KMS-11 (cell line): ENCODE data around the gene TESMIN.

ENCODE experiments used
- H2AFZ ChIP-seq: fragments of 200-600 bp; sonication (generic); 2 replicates; pipeline ENCODE4 v1.6.1; 2016; ENCODE audit warnings: antibody characterized with exemption, mixed run types, low read depth
- H3K27ac ChIP-seq: fragments of 200-600 bp; sonication (generic); 2 replicates; pipeline ENCODE4 v1.6.1; 2016; ENCODE audit warnings: mild to moderate bottlenecking, mixed run types
- H3K27me3 ChIP-seq: fragments of 200-600 bp; sonication (generic); 2 replicates; pipeline ENCODE4 v1.6.1; 2017; ENCODE audit warnings: mild to moderate bottlenecking, low read depth, mixed run types, moderate library complexity; ENCODE audit not compliant: insufficient read depth
- H3K36me3 ChIP-seq: fragments of 200-600 bp; sonication (generic); 2 replicates; pipeline ENCODE4 v1.6.1; 2017; ENCODE audit warnings: mild to moderate bottlenecking, mixed run types; ENCODE audit not compliant: insufficient read depth
- H3K4me1 ChIP-seq: fragments of 200-600 bp; sonication (generic); 2 replicates; pipeline ENCODE4 v1.6.1; 2016; ENCODE audit warnings: mild to moderate bottlenecking, low read depth, mixed run types; ENCODE audit not compliant: poor library complexity, severe bottlenecking
- H3K4me2 ChIP-seq: fragments of 200-600 bp; sonication (generic); 2 replicates; pipeline ENCODE4 v1.7.0; 2016; ENCODE audit warnings: mild to moderate bottlenecking, mixed run types
- H3K4me3 ChIP-seq: fragments of 200-600 bp; sonication (generic); IDR thresholded peaks from 2 replicates; pipeline ENCODE4 v1.6.1; 2017; ENCODE audit warnings: low read depth, low read length, mixed read lengths; ENCODE audit not compliant: insufficient read depth
- H3K79me2 ChIP-seq: fragments of 200-600 bp; sonication (generic); 2 replicates; pipeline ENCODE4 v1.6.1; 2016; ENCODE audit warnings: low read depth, mixed run types; ENCODE audit not compliant: insufficient read depth
- H3K9ac ChIP-seq: fragments of 200-600 bp; sonication (generic); 2 replicates; pipeline ENCODE4 v1.6.1; 2016; ENCODE audit warnings: mild to moderate bottlenecking, mixed run types
- H4K20me1 ChIP-seq: fragments of 200-600 bp; sonication (generic); 2 replicates; pipeline ENCODE4 v1.6.1; 2016; ENCODE audit warnings: mild to moderate bottlenecking, mixed run types; ENCODE audit not compliant: insufficient read depth
- CTCF ChIP-seq: fragments of 200-600 bp; sonication (generic); conservative IDR thresholded peaks from 2 replicates; pipeline ENCODE4 v1.6.1; 2017; ENCODE audit warnings: low read depth, mild to moderate bottlenecking, antibody characterized with exemption, low read length, moderate library complexity, mixed read lengths

The TESMIN gene

GRCh38 chr11:68751331-68751856 lies at the start of gene TESMIN:
TESMIN (minus strand) TSS chr11:68751520; CDS start chr11:68750660, 860 bp downstream.
- H3K4me3 ChIP-seq = no peak within 1 kb of the TSS
- peak within 1 kb of the TSS; percentile 36; the same call in 1 of the 2 replicates for H3K27ac ChIP-seq
- TF ChIP-seq CTCF = no peak
- no peaks in the 10 kb centered on the region for H3K79me2 ChIP-seq
- H3K4me2 ChIP-seq = peak within 1 kb of the TSS; percentile 21; the same call in 1 of the 2 replicates
- peak within 1 kb of the TSS; percentile 74; the same call in 1 of the 2 replicates for H2AFZ ChIP-seq
- no peaks in the 10 kb centered on the region for H3K36me3 ChIP-seq
- H3K9ac ChIP-seq = peak within 1 kb of the TSS; percentile 57; the same call in 1 of the 2 replicates
- no peaks in the 10 kb centered on the region for H3K4me1 ChIP-seq
- no peaks in the 10 kb centered on the region for H4K20me1 ChIP-seq
- H3K27me3 ChIP-seq = no peaks in the 10 kb centered on the region

GRCh38 chr11:68798221-68798813 lies 47.0 kb upstream of the TESMIN start:
- Histone ChIP-seq H3K9ac (no peak overlapping the region), H3K36me3 (no peaks in the 10 kb centered on the region), H3K4me2 (no peak overlapping the region), H2AFZ (no peak overlapping the region), H4K20me1 (no peaks in the 10 kb centered on the region), H3K27me3 (no peaks in the 10 kb centered on the region), H3K4me1 (no peaks in the 10 kb centered on the region), H3K4me3 (no peak overlapping the region), H3K27ac (no peak overlapping the region), H3K79me2 (no peaks in the 10 kb centered on the region)
- TF ChIP-seq CTCF = peak; percentile 66

- Histone ChIP-seq H3K4me2 (no peak overlapping the region), H3K4me1 (no peaks in the 10 kb centered on the region), H3K9ac (no peak overlapping the region), H3K27me3 (no peaks in the 10 kb centered on the region), H4K20me1 (no peaks in the 10 kb centered on the region), H3K79me2 (no peaks in the 10 kb centered on the region), H2AFZ (no peak overlapping the region), H3K27ac (no peak overlapping the region), H3K36me3 (no peaks in the 10 kb centered on the region), H3K4me3 (no peak overlapping the region)
- TF ChIP-seq CTCF = no peak
Measured at GRCh38 chr11:68796801-68797200, 45.5 kb upstream of the TESMIN start.

- no peak for TF ChIP-seq CTCF
- no peaks in the 10 kb centered on the region for H4K20me1 ChIP-seq
- H3K79me2 ChIP-seq = no peaks in the 10 kb centered on the region
- H3K27me3 ChIP-seq = no peaks in the 10 kb centered on the region
- H3K36me3 ChIP-seq = no peaks in the 10 kb centered on the region
- H3K4me3 ChIP-seq = no peak overlapping the region
- H3K9ac ChIP-seq = no peak overlapping the region
- H3K4me1 ChIP-seq = no peaks in the 10 kb centered on the region
- no peak overlapping the region for H3K27ac ChIP-seq
- H2AFZ ChIP-seq = no peak overlapping the region
- H3K4me2 ChIP-seq = no peak overlapping the region
Measured at GRCh38 chr11:68792400-68792966, 41.2 kb upstream of the TESMIN start.
